Stimulated activated CD4-positive, alpha-beta T cell treated with anti-CD3 and anti-CD28 coated beads, Interleukin-1b, Interleukin-23, amount 100 ng/mL, for 4 hours (primary cell): Measurements from ENCODE around the gene TGFBR2.

Source experiments
- DNase-seq, 2 donors: peaks; one replicate each; pipeline ENCODE4 v3.0.0-alpha.2; 2020; ENCODE audit warnings: low read depth in 2 of 2

TGFBR2 gene

GRCh38 chr3:30637310-30638219 is 31.2 kb downstream of the TGFBR2 start:
- no peak for DNase-seq

DNA sequence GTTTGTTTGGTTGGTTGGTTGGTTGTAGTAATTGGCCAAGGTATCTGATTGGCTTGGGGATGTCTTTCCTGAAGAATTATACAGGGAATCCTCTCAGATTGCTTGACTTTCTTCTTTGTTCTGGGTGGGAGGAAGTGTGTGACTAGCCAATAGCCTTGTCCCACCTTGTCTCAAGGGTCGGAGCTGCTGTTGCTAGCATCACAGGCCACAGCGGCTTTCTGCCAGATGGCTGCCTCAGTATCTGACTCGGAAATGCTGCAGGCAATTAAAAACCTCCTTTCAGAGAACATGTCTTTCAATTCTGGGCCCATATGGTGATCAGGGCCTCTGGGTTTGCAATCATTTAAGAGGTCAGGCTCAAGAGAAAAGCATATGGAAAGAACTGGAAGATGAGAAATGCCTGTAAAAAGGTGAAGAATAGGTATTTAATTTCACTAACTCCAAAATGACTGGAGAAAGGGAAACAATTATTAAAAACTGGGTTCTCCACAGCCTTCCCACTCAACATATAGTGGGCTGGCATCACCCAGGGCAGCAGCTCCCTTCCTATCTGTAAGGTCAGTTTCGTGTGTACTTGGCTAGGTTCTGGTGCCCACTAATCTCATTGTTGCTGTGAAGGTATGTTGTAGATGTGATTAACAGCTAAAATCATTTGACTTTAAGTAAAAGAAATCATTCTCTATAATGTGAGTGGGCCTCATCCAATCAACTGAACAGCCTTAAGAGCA is 32.4 kb downstream of the TGFBR2 start:
- DNase-seq: no peak

DNA sequence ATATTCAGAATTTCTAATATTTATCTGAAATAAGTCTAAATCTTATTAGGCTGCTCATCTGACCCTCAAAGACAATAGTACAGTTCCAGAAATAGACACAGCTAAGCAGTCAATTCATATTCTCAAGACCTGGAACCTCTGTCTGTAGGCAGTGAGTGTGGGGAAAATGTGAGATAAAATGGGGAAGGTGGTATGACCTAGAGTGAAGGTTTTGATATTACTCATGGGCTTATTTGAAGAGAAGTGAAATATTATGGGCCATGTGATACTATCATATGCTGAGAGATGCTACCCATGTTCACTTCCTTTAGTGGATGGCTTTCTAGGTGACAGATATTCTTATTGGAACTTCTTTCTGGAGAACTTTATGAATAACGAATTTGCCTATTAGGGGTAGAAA is 33.5 kb downstream of the TGFBR2 start:
- DNase-seq: no peak

DNA sequence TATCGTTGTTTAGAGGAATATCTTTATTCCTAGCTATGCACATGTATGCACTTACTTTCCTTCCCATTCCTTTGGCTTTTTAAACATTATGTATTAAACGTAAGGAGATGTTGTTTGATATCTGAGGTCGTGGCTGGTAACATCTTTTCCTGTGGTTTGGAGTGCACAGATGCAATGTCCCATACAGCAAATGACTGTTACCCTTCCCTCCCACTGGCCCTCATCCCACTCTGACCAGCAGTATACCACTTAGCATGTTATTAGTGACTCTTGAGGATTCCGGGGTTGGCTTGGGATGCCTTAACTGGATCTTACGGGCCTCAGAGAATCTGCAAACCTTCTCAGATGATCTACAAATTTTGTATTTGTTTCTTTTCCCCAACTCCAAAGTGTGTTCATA is 34.5 kb downstream of the TGFBR2 start:
- no peak for DNase-seq

- DNase-seq: no peak
Measured at GRCh38 chr3:30641416-30642251, 35.2 kb downstream of the TGFBR2 start.

- DNase-seq: no peak
Measured at GRCh38 chr3:30642849-30643361, 36.5 kb downstream of the TGFBR2 start.

DNA sequence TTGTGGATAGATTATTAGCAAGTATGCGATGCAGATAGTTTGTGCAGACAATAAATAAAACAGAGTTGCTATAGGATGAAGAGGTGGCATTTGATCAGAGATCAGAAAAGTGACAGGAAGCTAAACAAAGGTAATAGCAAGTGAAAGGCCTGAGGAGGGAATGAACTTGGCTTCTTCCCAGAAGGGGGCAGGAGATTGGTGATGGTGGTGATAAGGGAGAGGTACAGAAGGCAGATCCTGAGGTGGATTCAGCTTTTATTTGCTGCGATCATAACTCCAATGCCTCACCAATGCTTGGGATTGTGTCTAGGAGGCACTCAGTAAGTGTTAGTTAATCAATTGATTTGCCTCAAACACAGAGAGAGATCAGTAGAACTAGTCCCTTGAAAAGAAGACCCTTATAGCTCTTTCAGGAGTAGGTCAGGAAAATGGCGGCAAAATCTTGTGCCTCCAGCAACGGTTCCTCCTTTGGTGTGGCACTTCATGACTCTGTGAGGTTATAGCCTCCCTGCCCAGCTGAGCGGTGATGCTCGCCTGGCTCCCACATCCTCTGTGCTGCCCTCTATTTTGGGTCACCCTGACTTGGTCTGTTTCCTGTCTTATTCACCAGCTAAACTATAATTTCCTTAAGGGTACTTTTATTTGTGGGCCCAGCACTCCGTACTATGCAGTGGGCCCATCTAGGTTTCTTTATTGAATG is 37.5 kb downstream of the TGFBR2 start:
- peak in 1 of 2 donors; percentile 28 for DNase-seq

GRCh38 chr3:30644615-30645014 is 38.2 kb downstream of the TGFBR2 start:
- peak in 1 of 2 donors; percentile 50 for DNase-seq

GRCh38 chr3:30645077-30645476 is 38.7 kb downstream of the TGFBR2 start:
- no peak for DNase-seq

DNA sequence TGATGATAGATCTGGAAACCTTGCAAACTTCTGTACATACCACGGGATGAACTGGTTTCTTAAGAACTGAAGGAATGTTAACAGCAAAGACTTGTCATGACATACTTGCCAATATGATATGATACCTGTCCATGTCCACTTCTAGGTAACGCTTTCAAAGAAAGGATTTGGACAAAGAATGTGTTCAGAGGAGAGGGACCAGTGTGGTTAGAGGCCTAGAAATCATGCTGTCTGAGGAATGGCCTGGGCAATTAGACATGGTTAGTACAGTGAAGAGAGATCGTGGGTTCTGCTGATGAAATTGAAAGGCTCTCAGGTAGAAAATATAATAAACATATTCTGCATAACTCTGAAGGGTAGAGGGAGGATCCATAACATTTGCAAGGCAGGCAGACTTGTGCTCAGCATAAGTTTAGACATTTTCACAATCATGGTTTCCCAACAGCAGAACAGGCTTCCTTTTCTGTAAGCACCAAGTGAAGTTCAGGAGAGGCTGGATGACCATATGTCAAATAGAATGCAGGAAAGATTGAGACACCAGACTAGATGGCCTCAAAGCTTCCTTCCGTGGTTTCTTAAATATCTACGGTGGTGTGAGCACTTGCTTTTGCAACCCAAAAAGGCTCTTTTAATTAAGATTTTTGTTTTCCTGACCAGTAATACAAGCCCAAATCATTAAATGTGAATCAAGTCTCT is 39.9 kb downstream of the TGFBR2 start:
- DNase-seq: no peak

DNA sequence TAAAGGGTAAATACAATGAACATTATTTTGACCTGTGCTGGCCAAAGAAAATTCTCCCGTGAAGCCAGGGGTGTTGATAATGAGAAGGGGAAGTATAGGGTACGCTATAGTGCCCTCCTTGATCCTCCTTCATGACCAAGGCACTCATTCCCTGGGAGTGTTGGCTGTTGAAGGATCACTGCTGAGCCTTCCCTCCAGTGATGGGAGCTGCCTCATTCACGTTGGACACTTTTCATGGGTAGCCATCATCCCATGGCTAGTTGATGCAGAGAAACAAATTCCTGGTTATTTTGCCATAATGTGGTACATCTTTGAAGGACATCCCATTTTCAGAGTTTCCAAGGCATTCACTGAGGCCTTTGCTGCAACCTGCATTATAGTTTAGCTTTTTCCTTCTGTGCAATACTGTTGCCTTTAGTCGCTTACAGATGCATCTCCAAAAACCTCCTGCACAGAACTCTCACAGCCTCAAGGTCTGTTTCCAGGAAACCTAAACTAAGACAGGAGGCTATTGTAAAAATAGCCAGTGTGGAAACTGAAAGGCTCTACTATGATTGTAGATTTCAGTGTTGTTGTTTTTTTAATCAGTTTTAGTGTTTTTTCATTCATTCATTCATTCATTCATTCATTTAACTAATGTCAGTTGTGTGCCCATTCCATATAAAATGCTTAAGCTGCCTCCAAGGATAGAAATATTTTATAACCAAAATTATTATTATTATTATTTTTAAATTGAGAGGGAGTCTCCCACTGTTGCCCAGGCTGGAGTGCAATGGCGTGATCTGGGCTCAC is 40.8 kb downstream of the TGFBR2 start:
- no peak for DNase-seq

- DNase-seq: no peak
Measured at GRCh38 chr3:30648670-30649357, 42.4 kb downstream of the TGFBR2 start.

- DNase-seq: no peak
Measured at GRCh38 chr3:30649572-30650318, 43.3 kb downstream of the TGFBR2 start.

DNA sequence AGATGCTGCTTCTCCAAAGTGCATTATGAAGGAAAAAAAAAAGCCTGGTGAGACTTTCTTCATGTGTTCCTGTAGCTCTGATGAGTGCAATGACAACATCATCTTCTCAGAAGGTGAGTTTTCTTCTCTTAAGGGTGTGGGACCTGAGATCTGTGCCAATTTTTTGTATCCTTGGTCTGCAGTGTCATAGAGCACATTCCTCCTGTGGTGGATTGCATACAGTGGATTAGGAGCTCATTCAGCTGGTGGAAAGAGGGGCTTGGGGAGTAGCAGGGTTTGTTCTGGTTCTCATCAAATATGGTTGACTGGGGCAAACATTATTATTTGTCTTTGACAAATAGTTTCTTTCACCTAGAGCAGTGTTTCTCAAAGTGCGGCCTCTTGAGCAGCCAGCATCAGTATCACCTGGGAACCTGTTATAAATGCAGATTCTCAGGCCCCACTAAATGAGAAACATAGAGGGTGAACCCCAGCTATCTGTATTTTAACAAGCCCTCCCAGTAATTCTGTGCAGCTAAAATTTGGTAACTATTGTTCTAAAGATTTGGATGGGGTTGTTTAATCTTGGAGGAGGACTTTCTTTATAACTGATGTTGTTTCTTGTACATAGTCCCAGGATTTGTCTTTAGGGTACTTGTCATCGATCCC is 44.1 kb downstream of the TGFBR2 start:
- DNase-seq: no peak

- DNase-seq: no peak
Measured at GRCh38 chr3:30654269-30654668, 47.9 kb downstream of the TGFBR2 start.

DNA sequence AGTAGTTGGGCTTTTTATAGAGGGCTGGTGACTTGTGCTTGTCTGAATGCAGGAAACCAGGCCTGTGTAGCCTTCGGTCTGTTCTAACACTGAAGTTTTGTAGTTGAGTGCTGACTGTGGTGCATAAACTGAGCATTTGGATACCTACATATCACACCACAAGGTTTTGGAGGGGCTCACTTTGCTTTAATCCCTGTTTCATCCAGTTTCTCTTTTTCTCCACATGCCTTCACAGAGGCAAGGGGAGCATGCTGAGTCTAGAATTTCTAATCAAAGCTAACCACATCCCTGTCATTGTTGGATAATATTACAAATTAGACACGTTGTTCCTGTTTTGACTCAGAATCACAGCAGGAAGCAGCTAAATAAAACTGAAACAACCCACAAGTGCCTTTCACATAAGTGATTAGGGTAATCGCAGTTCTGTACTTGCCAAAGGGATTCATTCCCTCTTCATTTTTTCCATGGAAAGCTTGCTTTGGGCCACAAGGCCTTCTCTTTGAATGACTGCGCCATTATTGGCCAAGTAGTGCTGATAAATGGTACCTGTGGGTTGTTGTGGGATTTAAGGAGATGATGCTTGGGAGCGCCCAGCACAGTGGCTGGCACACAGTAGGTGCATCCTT is 48.9 kb downstream of the TGFBR2 start:
- no peak for DNase-seq

GRCh38 chr3:30656624-30657141 is 50.3 kb downstream of the TGFBR2 start:
- DNase-seq: no peak
